Vagina (tissue), 2 donors: Measurements from ENCODE around the gene POLR2C. TPM values are rescaled to one million over a fixed set of nuclear protein-coding genes. Genes with fewer than 3 reads are reported as not detected.

Source experiments
- DNase-seq, 2 donors: peaks; one replicate each; pipeline ENCODE4 v3.0.0-alpha.2; 2017; ENCODE audit errors: extremely low spot score in 2 of 2
- H3K27ac ChIP-seq: fragments of 200-600 bp; sonication (generic); one replicate; pipeline ENCODE4 v1.5.1; 2019
- H3K27me3 ChIP-seq: fragments of 200-600 bp; sonication (generic); one replicate; pipeline ENCODE4 v1.5.1; 2019
- H3K36me3 ChIP-seq, 2 donors: fragments of 200-600 bp; sonication (generic); one replicate each; pipeline ENCODE4 v1.5.1; 2017 to 2019
- H3K4me1 ChIP-seq: fragments of 200-600 bp; sonication (generic); one replicate; pipeline ENCODE4 v1.5.1; 2019
- H3K4me3 ChIP-seq, 2 donors: fragments of 200-600 bp; sonication (generic); 1 replicate in 1 of 2; 2 replicates in 1 of 2; pipeline ENCODE4 v1.5.1; 2016 to 2019
- H3K9me3 ChIP-seq: fragments of 200-600 bp; sonication (generic); one replicate; pipeline ENCODE4 v1.5.1; 2019
- CTCF ChIP-seq, 3 experiments: fragments of 450-650 bp in 2 of 3; fragments of 200-600 bp in 1 of 3; sonication (generic) in 1 of 3; IDR thresholded peaks; one replicate each; pipeline ENCODE4 v1.5.1; 2017 to 2019; ENCODE audit warnings: antibody characterized with exemption in 3 of 3, mild to moderate bottlenecking in 2 of 3, moderate library complexity in 2 of 3
- POLR2A ChIP-seq, 2 donors: fragments of 450-650 bp; IDR thresholded peaks; one replicate each; pipeline ENCODE4 v1.6.1; 2017; ENCODE audit warnings: antibody characterized with exemption in 2 of 2, mild to moderate bottlenecking in 2 of 2, moderate library complexity in 2 of 2
- POLR2AphosphoS5 ChIP-seq, 2 donors: sonication (generic); formaldehyde crosslinking; IDR thresholded peaks; one replicate each; pipeline ENCODE4 v1.9.0; 2017; ENCODE audit warnings: antibody characterized with exemption in 2 of 2, mild to moderate bottlenecking in 2 of 2, low read depth in 1 of 2; ENCODE audit not compliant: insufficient read depth in 1 of 2
- intact Hi-C: fragments of 100-400 bp; cut with DNase I; formaldehyde crosslinking; loops from one replicate; pipeline ENCODE4 v1.15.1; 2023
- total RNA-seq: library from RNA; depleted of rRNA; stranded (reverse); fragments of >200 nt; gene quantifications from one replicate; pipeline ENCODE4 v1.2.3, GENCODE V29; 2016

Gene POLR2C
- total RNA-seq, 1 donor from 2014 or later: 127 TPM

- no peak for TF ChIP-seq POLR2AphosphoS5 (IDR thresholded peaks at IDR 0.05; ENCODE audit: insufficient read depth in 1 of 2, low read depth in 1 of 2)
- TF ChIP-seq POLR2A (IDR thresholded peaks at IDR 0.05): no peak
- peak overlapping the region; percentile 74 for H3K27ac ChIP-seq
- intact Hi-C loops: no loop called here
- H3K4me3 ChIP-seq: peak overlapping the region; percentile 49 to 50
- no peaks in the 10 kb centered on the region for H3K9me3 ChIP-seq
- H3K4me1 ChIP-seq: peaks cover 70% of the 10 kb centered on the region
- no peak for DNase-seq
- H3K27me3 ChIP-seq: no peaks in the 10 kb centered on the region
- no peaks in the 10 kb centered on the region for H3K36me3 ChIP-seq
These were observed 16.9 kb downstream of the POLR2C start for GRCh38 chr16:57479205-57479975.

- peaks cover 77% of the 10 kb centered on the region for H3K4me1 ChIP-seq
- no peak for TF ChIP-seq CTCF (IDR thresholded peaks at IDR 0.05)
- peak in 1 of 2 donors; percentile 14 for TF ChIP-seq POLR2AphosphoS5 (IDR thresholded peaks at IDR 0.05; ENCODE audit: insufficient read depth in 1 of 2, low read depth in 1 of 2)
- DNase-seq: no peak
- no peaks in the 10 kb centered on the region for H3K36me3 ChIP-seq
- no peaks in the 10 kb centered on the region for H3K27me3 ChIP-seq
- H3K27ac ChIP-seq: peak overlapping the region; percentile 74
- H3K9me3 ChIP-seq: no peaks in the 10 kb centered on the region
- intact Hi-C loops: loop anchor here (5.0 kb wide), 1 partner anchor 37 kb away; no protein-coding TSS in a partner anchor
- H3K4me3 ChIP-seq: peak overlapping the region; percentile 49 to 50
These were observed 17.7 kb downstream of the POLR2C start for GRCh38 chr16:57479976-57480753.

- Histone ChIP-seq H3K27me3 (no peaks in the 10 kb centered on the region), H3K4me3 (no peak overlapping the region), H3K4me1 (peaks cover 83% of the 10 kb centered on the region), H3K36me3 (no peaks in the 10 kb centered on the region), H3K27ac (peak overlapping the region; percentile 74), H3K9me3 (no peaks in the 10 kb centered on the region)
- no peak for DNase-seq
- TF ChIP-seq CTCF (IDR thresholded peaks at IDR 0.05): no peak
- no peak for TF ChIP-seq POLR2AphosphoS5 (IDR thresholded peaks at IDR 0.05; ENCODE audit: insufficient read depth in 1 of 2, low read depth in 1 of 2)
- intact Hi-C loops: loop anchor here (5.0 kb wide), 1 partner anchor 37 kb away; no protein-coding TSS in a partner anchor
These were observed 18.3 kb downstream of the POLR2C start for GRCh38 chr16:57480754-57481230.

- H3K27ac ChIP-seq: peak overlapping the region; percentile 74
- intact Hi-C loops: loop anchor here (5.0 kb wide), 1 partner anchor 36 kb away; no protein-coding TSS in a partner anchor
These were observed 18.9 kb downstream of the POLR2C start for GRCh38 chr16:57481421-57481820.

More at GRCh38 chr16:57481421-57481820, 18.9 kb downstream of the POLR2C start:
- H3K27me3 ChIP-seq: no peaks in the 10 kb centered on the region
- no peak overlapping the region for H3K4me3 ChIP-seq
- H3K4me1 ChIP-seq: peaks cover 79% of the 10 kb centered on the region
- TF ChIP-seq POLR2A (IDR thresholded peaks at IDR 0.05) (no peak), CTCF (IDR thresholded peaks at IDR 0.05) (no peak), POLR2AphosphoS5 (IDR thresholded peaks at IDR 0.05; ENCODE audit: insufficient read depth in 1 of 2, low read depth in 1 of 2) (no peak)
- no peak for DNase-seq
- H3K9me3 ChIP-seq: no peaks in the 10 kb centered on the region
- H3K36me3 ChIP-seq: no peaks in the 10 kb centered on the region
